HL-60 (cell line): ENCODE results near the gene LIN37.
A peak's percentile ranks its signal among the peaks of the same experiment; 100 is the strongest.

ENCODE experiments used
- DNase-seq, 2 experiments: peaks; one replicate each; pipeline ENCODE4 v3.0.0-alpha.2; 2010 to 2020; ENCODE audit warnings: low read depth in 1 of 2, low spot score in 1 of 2
- H3K27ac ChIP-seq: fragments of 250-450 bp; sonication (Bioruptor Pico); replicated peaks from 2 replicates; pipeline ENCODE4 v1.5.1; 2020; ENCODE audit warnings: mild to moderate bottlenecking, moderate library complexity
- H3K27me3 ChIP-seq: fragments of 250-450 bp; sonication (Bioruptor Pico); 2 replicates; pipeline ENCODE4 v1.5.1; 2021; ENCODE audit warnings: mild to moderate bottlenecking, moderate library complexity; ENCODE audit not compliant: insufficient read depth, poor library complexity, severe bottlenecking
- H3K4me3 ChIP-seq: replicated peaks from 2 replicates; pipeline ENCODE4 v1.5.1; 2011; ENCODE audit warnings: mild to moderate bottlenecking, control low read depth, low read length; ENCODE audit not compliant: insufficient read depth
- GABPA ChIP-seq: IDR thresholded peaks from 2 replicates; pipeline ENCODE4 v1.6.1; 2012; ENCODE audit warnings: low read depth
- POLR2AphosphoS5 ChIP-seq: IDR thresholded peaks from 2 replicates; pipeline ENCODE4 v1.6.1; 2012; ENCODE audit warnings: low read depth
- REST ChIP-seq: IDR thresholded peaks from 2 replicates; pipeline ENCODE4 v1.6.1; 2012; ENCODE audit warnings: low read depth; ENCODE audit not compliant: insufficient replicate concordance
- SPI1 ChIP-seq: IDR thresholded peaks from 2 replicates; pipeline ENCODE4 v1.6.1; 2012; ENCODE audit warnings: low read depth, mild to moderate bottlenecking, borderline replicate concordance
- TF ChIP-seq, protein P1 (sequence below): IDR thresholded peaks from one replicate; pipeline ENCODE4 v1.5.1; 2011; ENCODE audit warnings: low read length, control low read depth, inconsistent platforms; ENCODE audit not compliant: insufficient read depth

Gene LIN37

GRCh38 chr19:35736913-35737886 is 11.2 kb upstream of the LIN37 start:
- no peak for DNase-seq
- Histone ChIP-seq H3K4me3 (no peak overlapping the region), H3K27ac (no peak overlapping the region), H3K27me3 (no peaks in the 10 kb centered on the region)
- TF ChIP-seq GABPA (no peak), POLR2AphosphoS5 (0 out of 2 replicates have a peak, but pooled peaks have one; percentile 3)

- no peaks in the 10 kb centered on the region for H3K27me3 ChIP-seq
- no peak overlapping the region for H3K4me3 ChIP-seq
- DNase-seq, result no peak
- no peak overlapping the region for H3K27ac ChIP-seq
- TF ChIP-seq POLR2AphosphoS5 (no peak), GABPA (no peak), REST (no peak), SPI1 (no peak)
- TF ChIP-seq, protein P1, sequence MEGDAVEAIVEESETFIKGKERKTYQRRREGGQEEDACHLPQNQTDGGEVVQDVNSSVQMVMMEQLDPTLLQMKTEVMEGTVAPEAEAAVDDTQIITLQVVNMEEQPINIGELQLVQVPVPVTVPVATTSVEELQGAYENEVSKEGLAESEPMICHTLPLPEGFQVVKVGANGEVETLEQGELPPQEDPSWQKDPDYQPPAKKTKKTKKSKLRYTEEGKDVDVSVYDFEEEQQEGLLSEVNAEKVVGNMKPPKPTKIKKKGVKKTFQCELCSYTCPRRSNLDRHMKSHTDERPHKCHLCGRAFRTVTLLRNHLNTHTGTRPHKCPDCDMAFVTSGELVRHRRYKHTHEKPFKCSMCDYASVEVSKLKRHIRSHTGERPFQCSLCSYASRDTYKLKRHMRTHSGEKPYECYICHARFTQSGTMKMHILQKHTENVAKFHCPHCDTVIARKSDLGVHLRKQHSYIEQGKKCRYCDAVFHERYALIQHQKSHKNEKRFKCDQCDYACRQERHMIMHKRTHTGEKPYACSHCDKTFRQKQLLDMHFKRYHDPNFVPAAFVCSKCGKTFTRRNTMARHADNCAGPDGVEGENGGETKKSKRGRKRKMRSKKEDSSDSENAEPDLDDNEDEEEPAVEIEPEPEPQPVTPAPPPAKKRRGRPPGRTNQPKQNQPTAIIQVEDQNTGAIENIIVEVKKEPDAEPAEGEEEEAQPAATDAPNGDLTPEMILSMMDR, result no peak
Measured at GRCh38 chr19:35738021-35738886, 10.1 kb upstream of the LIN37 start.

DNA sequence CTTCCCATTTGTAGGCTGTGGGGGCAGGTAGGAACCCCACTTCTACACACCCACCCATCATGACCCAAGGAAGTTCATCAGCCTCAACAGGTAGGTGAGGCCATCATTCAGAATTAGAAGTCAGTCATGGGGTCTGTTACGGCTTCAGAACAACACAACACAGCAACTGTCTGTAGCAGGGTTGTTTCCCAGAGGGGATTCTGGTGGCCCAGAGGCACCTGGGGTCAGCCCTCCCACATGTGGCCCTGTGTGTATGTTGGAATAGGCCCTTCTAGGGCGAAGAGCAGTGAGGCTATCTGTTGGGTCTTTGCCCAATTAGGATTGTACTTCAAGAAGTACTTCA is 9.5 kb upstream of the LIN37 start:
- H3K27ac ChIP-seq, result no peak overlapping the region
- TF ChIP-seq, protein P1, result no peak
- TF ChIP-seq SPI1 (no peak), GABPA (no peak)
- DNase-seq, result no peak
- H3K27me3 ChIP-seq, result no peaks in the 10 kb centered on the region
- H3K4me3 ChIP-seq, result no peak overlapping the region

DNA sequence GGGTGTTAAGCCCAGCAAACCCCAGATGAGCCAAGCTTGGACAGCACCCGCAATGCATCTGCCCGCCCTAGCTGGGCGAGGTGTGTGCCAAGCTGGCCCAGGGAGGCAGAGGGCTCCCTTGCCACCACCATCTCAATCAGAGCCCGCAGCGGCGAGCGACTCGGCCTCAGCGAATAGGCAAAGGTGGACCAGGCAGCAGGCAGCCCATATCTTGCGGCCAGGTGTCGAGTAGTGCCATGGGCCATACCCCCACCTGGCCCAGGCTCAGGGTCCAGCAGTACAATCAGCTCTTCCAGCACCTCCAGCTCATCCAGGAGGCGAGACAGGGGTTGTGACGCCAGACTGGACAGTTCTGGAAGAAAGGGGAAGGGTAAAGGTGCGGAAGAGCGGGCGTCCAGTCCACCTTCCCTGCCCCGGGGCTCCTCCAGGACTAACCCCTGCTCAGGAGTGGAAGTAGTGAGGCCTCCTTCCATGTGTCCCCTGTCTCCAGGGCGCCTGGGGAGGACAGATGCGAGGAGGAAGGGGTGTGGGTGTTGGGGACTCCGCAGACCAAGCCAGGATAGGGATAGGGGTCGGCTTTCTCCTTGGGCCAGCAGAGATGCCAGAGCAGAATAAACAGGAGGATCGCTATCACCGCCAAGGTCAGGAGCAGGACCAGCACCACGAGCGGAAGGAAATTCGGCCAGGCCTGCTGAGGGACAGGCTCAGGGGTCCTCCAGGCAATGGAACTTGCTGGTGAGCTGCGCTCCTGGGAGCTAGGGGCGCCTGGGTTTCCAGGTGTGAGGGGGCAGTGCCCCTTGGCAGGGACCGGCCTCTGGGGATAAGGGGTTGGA is 8.9 kb upstream of the LIN37 start:
- no peak for DNase-seq
- no peak overlapping the region; the same call in 1 of the 2 replicates for H3K27ac ChIP-seq

DNA sequence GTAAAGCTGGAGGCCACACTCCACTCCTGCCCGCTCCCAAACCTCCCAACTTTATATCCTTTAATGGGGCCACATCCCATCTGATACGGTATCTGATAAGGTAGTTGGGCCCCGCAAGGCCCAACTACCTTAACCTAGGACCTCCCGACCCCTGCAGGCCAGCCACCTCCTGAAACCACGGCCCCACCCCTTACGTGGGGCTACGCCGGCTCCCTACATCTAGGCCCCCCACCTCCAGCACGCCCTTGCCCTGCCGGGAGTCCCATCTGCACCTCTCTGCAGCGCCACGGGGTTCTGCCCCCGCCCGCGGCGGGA is 8.3 kb upstream of the LIN37 start:
- Histone ChIP-seq H3K27ac (peak overlapping the region; percentile 71), H3K4me3 (peak overlapping the region; percentile 63), H3K27me3 (no peaks in the 10 kb centered on the region)
- no peak for TF ChIP-seq SPI1
- TF ChIP-seq, protein P1, result no peak
- TF ChIP-seq GABPA, result no peak
- TF ChIP-seq POLR2AphosphoS5, result no peak
- TF ChIP-seq REST, result no peak
- no peak for DNase-seq

More for the DNA sequence above, 8.9 kb upstream of the LIN37 start:
- no peak for TF ChIP-seq SPI1
- TF ChIP-seq POLR2AphosphoS5, result peak; percentile 38; the same call in 1 of the 2 replicates
- Histone ChIP-seq H3K4me3 (peak overlapping the region; percentile 63), H3K27me3 (no peaks in the 10 kb centered on the region)
